ENCODE data around the gene PHYKPL. TPM values are rescaled to one million over a fixed set of nuclear protein-coding genes. Genes with fewer than 3 reads are reported as not detected.

Gene PHYKPL
- total and polyA plus RNA-seq, 12 donors = 15.0 to 125 (median 62.4) TPM

DNA sequence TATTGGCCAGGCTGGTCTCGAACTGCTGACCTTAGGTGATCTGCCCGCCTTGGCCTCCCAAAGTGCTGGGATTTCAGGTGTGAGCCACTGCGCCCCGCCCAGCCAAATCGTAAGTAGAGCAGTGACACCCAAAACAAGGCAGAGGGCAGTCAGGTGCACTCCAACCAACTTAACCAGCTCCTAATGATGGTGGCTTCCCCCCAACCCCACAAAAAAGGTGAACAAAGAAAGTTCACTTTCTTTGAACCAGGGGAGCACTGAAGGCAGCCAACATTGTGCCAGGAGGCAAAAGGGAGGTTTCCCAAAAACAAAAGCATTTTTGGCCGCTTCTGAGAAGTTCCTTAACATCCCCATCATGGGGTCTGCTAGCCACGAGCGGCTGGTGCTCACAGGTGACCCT, 55.0 kb downstream of the PHYKPL start:
- no peak for TF ChIP-seq POLR2A (IDR thresholded peaks at IDR 0.05)
- TF ChIP-seq, protein P1, sequence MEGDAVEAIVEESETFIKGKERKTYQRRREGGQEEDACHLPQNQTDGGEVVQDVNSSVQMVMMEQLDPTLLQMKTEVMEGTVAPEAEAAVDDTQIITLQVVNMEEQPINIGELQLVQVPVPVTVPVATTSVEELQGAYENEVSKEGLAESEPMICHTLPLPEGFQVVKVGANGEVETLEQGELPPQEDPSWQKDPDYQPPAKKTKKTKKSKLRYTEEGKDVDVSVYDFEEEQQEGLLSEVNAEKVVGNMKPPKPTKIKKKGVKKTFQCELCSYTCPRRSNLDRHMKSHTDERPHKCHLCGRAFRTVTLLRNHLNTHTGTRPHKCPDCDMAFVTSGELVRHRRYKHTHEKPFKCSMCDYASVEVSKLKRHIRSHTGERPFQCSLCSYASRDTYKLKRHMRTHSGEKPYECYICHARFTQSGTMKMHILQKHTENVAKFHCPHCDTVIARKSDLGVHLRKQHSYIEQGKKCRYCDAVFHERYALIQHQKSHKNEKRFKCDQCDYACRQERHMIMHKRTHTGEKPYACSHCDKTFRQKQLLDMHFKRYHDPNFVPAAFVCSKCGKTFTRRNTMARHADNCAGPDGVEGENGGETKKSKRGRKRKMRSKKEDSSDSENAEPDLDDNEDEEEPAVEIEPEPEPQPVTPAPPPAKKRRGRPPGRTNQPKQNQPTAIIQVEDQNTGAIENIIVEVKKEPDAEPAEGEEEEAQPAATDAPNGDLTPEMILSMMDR (IDR thresholded peaks at IDR 0.05) = no peak
- Histone ChIP-seq H3K4me1 (replicated peaks in 1 of 2) (no peaks in the 10 kb centered on the region), H3K27ac (no peak overlapping the region), H3K9me3 (replicated peaks in 1 of 3) (no peaks in the 10 kb centered on the region), H3K4me3 (no peak overlapping the region), H3K27me3 (no peaks in the 10 kb centered on the region), H3K36me3 (replicated peaks in 1 of 2) (no peaks in the 10 kb centered on the region)
- 79 to 86% (median 85%) methylated on average over 8 of the region's 8 CpGs for WGBS, 4 donors
- DNase-seq = no peak
- intact Hi-C loops (cut with DNase I) = no loop called here

DNA sequence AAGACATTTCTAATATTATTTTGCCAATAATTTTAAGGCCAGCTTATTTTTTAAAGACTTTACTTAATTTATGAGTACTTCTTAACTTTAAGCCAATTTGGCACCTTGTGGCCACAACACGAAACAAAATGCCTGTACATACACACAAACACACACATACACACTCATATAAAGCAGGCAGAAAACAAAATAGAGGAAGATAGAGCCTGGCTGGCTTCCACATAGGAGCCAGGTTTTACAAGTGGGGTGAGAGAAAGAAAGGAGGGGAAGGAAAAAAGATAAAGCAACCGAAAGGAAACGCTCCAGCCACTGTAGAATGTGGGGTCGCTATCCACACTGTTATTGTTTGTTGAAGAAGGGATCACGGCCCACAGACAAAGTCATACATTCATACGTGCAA, 55.8 kb downstream of the PHYKPL start:
- Histone ChIP-seq H3K4me1 (replicated peaks in 1 of 2) (no peaks in the 10 kb centered on the region), H3K9me3 (replicated peaks in 1 of 3) (no peaks in the 10 kb centered on the region), H3K27me3 (no peaks in the 10 kb centered on the region), H3K4me3 (no peak overlapping the region), H3K36me3 (replicated peaks in 1 of 2) (no peaks in the 10 kb centered on the region), H3K27ac (no peak overlapping the region)
- TF ChIP-seq, protein P1 (IDR thresholded peaks at IDR 0.05) = no peak
- TF ChIP-seq POLR2A (IDR thresholded peaks at IDR 0.05) = no peak
- 68 to 70% (median 69%) methylated on average over 6 of the region's 6 CpGs for WGBS, 4 donors
- intact Hi-C loops (cut with DNase I) = no loop called here
- no peak for DNase-seq

DNA sequence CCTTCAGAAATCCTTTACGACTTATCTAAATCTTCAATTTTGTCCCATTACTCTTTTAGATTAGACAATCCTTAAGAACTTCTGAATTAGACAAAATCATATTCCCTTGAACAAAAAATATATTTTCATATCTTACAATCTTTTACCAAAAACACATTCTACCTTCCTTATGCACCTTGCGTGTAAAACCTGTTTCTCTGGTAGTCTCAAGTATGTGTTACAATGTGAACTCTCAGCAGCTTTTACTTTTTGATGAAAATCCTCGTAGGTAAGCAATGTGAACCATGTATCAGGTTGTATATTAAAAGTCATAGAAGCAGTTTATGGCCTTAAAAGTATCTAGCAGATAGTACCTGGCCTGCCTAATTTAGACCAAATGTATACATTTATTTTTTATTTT, 58.1 kb downstream of the PHYKPL start:
- no peak overlapping the region for H3K4me3 ChIP-seq
- WGBS, 4 donors = 87 to 95% (median 90%) methylated on average over 3 of the region's 3 CpGs
- intact Hi-C loops (cut with DNase I) = no loop called here
- H3K9me3 ChIP-seq (replicated peaks in 1 of 3) = no peaks in the 10 kb centered on the region
- TF ChIP-seq POLR2A (IDR thresholded peaks at IDR 0.05) = no peak
- TF ChIP-seq, protein P1 (IDR thresholded peaks at IDR 0.05) = no peak
- no peaks in the 10 kb centered on the region for H3K4me1 ChIP-seq (replicated peaks in 1 of 2)
- no peaks in the 10 kb centered on the region for H3K27me3 ChIP-seq
- no peak for DNase-seq
- H3K27ac ChIP-seq = no peak overlapping the region
- no peaks in the 10 kb centered on the region for H3K36me3 ChIP-seq (replicated peaks in 1 of 2)

DNA sequence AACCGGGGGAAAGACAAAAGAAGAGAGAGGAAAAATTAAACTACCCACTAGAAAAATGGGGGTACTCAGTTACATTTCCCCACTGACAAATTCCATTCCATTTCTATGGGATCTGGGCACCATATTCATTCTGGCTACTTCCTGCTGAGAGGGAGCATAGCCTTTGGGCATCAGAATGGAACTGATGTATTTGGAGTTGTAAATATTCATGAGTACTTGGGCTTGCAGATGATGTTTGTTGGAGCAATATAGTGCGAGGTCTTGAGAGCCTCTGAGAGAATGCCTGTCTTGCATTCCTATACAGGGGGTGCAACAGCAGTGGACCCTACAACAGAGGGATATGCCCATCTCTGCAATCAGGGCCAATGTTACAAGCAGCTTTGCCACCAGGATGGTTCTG, 62.1 kb downstream of the PHYKPL start:
- Histone ChIP-seq H3K27me3 (peaks cover 8% of the 10 kb centered on the region), H3K4me1 (replicated peaks in 1 of 2) (no peaks in the 10 kb centered on the region), H3K4me3 (no peak overlapping the region), H3K27ac (no peak overlapping the region), H3K36me3 (replicated peaks in 1 of 2) (no peaks in the 10 kb centered on the region), H3K9me3 (replicated peaks in 1 of 3) (no peaks in the 10 kb centered on the region)
- TF ChIP-seq, protein P1 (IDR thresholded peaks at IDR 0.05) = no peak
- no peak for TF ChIP-seq POLR2A (IDR thresholded peaks at IDR 0.05)
- no peak for DNase-seq
- intact Hi-C loops (cut with DNase I) = no loop called here
- 85 to 96% (median 88%) methylated on average over 2 of the region's 2 CpGs for WGBS, 4 donors

Data from adrenal gland (tissue), 12 donors.